Left kidney (tissue), 2 donors: ENCODE data around the gene SRF. TPM values are rescaled to one million over a fixed set of nuclear protein-coding genes. Genes with fewer than 3 reads are reported as not detected.

Experiments used
- DNase-seq: peaks from one replicate; pipeline ENCODE4 v3.0.0-alpha.2; 2013
- polyA plus RNA-seq: library from polyadenylated mRNA; unstranded; fragments of 120-200 nt; gene quantifications from one replicate; pipeline ENCODE4 v1.2.1, GENCODE V29; 2013; ENCODE audit not compliant: insufficient read length

SRF gene
- polyA plus RNA-seq, 1 donor = 28.2 TPM

- no peak for DNase-seq
These were observed 24.1 kb upstream of the SRF start for GRCh38 chr6:43146709-43147688.

DNA sequence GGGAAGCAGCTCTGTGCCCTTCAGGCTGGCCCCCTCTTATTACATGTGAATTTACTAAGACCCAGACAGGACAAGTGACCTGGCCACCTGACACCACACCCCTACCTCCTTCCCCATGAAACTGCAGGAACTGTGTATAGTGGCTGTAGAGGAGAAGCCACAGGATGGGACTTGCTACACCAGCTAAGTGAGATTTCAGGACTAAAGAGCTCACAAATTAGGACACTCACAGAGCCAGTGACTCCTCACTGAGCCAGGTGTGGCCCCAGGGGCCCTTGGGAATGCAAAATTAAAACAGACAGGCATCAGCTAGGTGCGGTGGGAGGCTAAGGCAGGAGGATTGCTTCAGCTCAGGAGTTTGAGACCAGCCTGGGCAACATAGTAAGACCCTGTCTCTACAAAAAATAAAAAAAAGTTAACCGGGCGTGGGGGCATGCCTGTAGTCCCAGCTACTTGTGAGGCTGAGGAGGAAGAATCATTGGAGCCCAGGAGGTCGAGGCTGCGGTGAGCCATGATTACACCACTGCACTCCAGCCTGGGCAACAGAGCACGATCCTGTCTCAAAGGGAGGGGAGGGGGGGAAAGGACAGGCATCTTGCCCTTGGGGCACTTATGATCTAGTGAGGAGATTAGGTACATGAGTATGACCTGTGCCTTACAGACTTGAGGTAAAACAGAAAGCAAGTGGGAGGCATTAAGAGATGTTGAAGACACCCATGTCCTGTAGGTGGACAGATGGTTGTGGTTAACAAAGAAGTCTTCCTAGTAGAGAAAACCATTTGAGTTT is 23.2 kb upstream of the SRF start:
- DNase-seq = no peak

DNA sequence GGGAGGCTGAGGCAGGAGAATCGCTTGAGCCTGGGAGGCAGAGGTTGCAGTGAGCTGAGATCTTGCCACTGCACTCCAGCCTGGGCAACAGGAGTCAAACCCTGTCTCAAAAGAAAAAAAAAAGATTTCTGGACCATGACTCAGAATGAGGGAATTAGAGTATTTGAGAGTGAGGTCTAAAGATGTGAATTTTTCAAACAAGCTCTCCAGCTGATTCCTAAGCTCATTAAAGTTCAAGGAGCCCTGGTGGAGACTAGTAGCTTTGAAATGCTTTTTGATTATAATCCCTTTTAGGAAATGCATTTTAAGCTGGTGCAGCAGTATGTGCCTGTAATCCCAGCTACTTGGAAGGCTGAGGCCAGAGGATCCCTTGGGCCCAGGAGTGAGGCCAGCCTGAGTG is 21.8 kb upstream of the SRF start:
- no peak for DNase-seq

DNA sequence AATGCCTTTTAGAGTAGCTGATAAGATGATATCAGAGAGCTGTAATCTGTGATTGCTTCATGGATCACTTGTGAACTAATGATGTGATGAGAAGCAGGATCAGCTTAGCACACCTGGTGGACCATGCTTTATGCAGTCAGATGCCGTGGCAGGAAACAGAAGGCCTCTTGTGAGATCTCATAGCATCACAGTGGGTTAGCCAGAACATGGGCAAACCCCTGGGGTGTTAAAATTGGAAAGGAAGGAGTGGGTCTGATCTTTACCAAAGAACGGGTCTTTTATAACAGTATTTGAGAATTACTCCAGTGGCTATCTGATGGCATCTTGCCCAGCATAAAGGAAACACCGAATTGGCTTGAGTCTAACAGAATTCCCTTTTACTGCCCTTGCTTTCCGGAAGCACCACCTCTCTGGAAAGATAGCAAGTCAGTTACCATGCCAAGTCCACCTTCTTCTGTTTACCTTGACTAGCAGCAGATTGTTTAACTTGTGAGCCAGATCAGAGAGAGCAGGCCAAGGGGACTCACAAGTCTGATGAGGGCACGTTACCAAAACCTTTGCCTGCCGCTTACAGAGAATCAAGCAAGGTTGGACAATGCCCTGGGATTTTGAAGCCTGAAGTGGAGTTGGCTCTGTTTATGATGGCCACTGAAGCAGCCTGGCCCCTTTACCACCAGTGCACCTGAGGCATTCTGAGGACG is 20.9 kb upstream of the SRF start:
- DNase-seq = no peak

GRCh38 chr6:43159599-43159998 is 11.5 kb upstream of the SRF start:
- DNase-seq = no peak

DNA sequence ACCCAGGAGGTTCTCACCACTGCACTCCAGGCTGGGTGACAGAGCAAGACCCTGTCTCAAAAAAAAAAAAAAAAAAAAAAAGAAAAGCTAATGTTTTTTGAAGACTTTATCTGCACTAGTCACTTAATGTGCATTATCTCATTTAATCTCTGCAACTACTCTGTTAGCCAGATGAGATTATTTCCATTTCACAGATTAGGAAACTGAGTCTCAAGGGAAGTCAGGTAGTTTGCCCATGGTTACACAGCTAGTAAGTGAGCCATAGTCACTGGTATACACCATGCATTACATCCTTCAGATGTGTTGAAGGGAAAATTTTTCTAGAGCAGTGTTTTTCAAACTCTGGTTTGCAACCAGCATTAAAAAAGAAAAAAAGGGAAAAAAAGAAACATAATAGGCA is 7.2 kb upstream of the SRF start:
- DNase-seq = no peak

DNA sequence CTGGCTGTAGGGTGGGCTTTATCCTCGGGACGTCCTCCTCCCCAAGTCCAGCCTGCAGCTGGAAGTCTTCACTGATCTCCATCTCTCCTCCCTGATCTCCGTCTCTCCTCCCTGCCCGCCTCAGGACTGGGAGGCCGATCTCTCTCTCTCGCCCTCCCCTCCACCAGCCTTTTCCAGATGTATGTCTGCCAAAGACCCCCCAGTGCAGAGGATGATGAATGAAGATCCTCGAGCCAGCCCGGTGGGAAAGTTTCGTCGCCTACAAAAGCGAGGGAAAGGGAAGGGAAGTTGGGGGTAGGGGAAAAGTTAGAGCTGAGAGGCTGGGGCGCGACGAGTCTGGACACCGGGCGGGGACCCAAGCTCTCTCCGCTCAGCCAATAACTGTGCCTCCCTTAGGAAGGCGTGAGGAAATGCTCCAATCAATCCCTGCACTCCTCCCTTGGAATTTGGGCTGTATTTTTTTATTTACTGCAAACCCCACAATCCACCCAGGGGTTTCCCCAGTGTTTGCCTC is 595 bp upstream of the SRF start:
- peak; percentile 83 for DNase-seq

GRCh38 chr6:43171707-43172103 is 636 bp downstream of the SRF start:
- no peak for DNase-seq

- DNase-seq = peak; percentile 61
These were observed 1.3 kb downstream of the SRF start for GRCh38 chr6:43172104-43173007.

DNA sequence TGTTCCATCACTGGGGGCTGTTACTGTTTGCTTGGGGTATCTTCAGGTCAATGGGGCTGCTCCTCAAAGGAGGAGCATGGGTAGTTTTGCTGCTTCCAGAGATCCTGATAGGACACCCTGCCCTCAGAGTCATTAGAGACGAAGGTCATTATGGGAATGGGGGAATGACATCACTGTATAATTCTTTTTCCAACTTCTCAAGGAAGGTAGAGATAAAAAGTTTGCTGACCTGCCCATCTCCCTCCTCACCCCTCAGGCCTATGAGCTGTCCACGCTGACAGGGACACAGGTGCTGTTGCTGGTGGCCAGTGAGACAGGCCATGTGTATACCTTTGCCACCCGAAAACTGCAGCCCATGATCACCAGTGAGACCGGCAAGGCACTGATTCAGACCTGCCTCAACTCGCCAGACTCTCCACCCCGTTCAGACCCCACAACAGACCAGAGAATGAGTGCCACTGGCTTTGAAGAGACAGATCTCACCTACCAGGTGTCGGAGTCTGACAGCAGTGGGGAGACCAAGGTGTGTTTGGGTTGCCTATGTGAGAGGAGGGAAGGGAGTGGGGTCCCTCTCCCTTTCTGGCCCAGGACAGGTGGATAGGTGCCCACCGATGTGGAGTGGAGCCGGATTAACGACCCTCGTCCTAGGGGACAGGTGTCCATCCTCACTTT is 2.7 kb downstream of the SRF start:
- DNase-seq = no peak

DNA sequence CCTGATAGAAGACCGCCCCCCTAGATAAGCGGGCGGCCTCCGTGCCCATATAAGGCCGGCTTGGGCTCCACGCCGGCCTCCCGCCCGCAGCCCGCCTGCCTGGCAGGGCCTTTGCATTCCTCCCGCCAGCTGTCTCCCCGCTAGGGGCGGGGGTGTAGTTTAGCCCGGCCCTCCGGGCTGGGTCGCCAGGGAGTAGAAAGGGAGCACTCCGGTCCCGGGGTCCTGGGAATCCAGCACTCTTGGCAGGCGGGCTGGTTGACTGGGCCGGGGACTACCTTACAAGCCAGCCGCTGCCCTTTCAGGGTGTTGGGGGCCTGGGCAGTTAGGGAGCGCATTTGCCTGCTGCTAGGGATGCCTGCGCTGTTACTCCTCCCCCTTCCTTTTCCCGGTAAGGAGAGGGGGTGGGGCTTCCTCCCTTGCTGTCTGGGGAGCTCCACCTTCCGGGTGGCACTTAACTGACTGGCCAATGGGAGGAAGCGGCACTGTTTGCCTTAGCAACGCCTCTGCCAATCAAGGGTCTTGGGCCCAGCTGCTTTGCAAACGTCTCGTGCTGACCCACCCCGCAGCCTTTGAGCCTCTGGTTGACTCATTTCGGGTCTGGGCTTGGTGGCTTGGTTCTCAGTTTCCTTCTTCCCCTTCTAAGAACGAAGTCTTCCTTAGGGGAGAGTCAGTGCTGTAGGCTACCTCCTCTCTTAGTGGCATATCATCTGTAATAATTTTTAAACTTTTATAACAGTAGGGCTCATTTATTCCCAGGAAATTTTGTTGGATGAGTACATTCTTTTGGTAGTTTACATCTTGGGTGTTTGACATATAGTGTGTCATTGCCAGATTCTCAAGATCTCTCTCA is 3.4 kb downstream of the SRF start:
- peak; percentile 96 for DNase-seq

GRCh38 chr6:43175676-43176422 is 4.8 kb downstream of the SRF start:
- DNase-seq = no peak

- no peak for DNase-seq
These were observed 5.3 kb downstream of the SRF start for GRCh38 chr6:43176423-43176786.

DNA sequence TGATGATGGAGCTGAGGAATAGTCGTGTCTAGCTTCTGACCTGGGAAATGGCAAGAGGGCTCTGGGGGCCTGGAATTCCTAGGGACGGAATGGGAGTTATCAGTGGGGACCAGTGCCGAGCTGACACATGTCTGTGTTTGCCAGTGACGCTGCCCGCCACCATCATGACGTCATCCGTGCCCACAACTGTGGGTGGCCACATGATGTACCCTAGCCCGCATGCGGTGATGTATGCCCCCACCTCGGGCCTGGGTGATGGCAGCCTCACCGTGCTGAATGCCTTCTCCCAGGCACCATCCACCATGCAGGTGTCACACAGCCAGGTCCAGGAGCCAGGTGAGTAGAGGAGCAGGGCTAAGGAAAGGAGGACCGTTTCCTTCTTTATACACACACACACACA is 7.1 kb downstream of the SRF start:
- DNase-seq = no peak

DNA sequence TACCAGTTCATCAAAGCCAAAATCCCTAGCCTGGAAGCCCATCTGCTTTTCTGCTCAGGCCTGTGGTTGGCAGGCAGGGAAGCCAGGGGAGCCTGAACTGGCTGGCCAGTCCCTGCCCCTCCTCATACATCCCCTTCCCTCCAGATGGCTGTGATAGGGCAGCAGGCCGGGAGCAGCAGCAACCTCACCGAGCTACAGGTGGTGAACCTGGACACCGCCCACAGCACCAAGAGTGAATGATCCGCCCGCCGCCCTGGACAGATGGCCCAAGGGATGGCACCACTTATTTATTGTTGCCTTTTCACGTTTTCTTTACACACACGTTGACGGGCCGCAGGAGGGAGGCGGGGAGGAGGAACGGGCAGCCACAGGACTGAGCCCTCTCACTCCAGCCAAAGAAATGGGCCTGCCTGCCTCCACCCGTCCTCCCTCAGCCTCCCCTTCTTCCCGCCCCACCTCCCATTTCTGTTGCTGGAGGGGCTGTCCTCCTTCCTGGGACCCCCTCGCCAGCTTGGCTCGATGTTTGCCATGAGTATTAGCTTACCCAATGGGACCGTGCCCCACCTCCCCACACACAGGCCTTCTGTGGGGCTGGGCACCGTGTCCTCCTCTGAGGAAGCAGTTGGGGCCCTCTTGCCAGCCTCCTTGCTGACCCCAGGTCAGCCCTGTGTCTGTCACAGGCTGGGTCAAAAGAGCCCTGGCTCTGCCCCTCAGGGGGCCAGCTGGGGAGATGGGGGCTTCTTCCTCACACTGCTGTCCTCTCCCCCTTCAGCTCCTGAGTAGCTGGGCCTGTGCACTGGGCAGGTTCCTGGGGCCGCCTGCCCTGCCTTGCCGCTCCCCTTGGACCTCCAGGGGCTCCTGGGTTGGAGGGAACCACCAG is 8.1 kb downstream of the SRF start:
- DNase-seq = no peak

DNA sequence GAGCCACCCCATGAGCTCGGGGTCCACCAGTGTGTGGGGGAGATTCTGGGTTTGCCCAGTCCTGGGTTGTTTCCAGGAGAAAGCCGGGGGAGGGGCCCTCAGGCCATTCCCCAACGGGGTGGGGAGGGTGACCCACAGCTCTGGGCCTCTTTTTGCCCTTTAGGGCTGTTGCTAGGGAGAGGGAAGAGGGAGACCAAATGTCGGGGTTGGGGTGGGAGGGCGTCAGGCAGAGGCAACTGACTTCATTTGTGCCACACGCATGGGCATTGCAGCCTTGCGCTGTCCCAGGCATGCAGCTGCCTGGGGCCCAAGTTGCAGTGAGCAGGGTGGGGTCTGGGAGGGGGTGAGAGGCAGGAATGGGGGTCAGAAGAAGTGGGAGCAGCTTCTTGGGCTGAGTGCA is 9.0 kb downstream of the SRF start:
- no peak for DNase-seq

GRCh38 chr6:43180985-43181384 is 9.9 kb downstream of the SRF start:
- DNase-seq = no peak

DNA sequence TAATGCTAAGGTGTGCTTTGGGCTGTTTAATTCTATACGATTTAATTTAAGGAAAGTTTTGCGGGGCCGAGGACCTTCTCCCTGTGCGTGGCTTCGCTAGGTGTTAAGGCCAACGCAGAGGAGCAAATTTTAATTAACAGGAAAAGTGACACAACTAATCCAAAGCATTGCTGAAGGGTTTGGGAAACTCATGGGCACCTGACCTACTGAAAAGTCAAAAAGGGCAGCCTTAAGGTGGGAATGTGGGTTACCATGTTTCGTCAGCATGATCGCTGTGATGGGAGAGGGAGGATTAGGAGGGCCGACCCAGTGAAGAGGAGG is 10.5 kb downstream of the SRF start:
- DNase-seq = no peak
